Activated naive CD4-positive, alpha-beta T cell treated with Interleukin-2 at 50 U/mL for 16 hours (primary cell): Measurements from ENCODE around the gene SEMA5A.

Experiments
- DNase-seq: peaks from one replicate; pipeline ENCODE4 v3.0.0-alpha.2; 2020

Gene SEMA5A

DNA sequence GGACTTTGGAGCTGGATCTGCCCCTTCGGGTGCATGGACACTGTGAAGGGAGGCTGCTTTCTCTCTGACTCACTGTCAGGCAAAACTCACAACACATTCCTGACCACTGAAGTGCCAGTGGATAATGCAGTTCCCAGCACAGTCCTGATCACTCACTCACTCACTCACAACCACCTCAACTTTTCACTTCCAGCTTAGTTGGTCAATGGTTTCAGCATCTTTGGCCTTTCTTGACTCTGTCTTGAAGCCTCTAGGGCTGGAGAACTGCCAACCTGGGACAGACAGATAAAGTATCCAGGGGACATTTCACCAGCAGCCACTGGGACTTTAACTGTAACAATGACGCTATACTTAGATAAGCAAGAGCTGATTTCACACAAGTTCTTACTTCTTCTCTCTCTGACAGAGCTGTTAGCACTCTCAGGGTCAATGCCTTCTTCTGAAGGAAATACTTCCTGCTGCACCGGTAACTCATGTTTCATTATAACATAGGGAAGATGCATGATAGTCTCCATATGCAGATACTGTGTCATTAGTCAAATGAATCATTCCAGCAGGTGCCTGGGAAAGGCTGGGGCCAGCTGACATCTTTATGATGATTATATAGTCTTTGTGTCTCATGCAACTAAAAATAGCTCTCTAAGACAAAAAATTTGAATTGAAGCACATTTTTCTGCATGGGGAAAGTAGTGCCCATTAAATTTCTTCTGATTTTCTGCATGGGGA is 499.0 kb downstream of the SEMA5A start:
- DNase-seq = no peak

DNA sequence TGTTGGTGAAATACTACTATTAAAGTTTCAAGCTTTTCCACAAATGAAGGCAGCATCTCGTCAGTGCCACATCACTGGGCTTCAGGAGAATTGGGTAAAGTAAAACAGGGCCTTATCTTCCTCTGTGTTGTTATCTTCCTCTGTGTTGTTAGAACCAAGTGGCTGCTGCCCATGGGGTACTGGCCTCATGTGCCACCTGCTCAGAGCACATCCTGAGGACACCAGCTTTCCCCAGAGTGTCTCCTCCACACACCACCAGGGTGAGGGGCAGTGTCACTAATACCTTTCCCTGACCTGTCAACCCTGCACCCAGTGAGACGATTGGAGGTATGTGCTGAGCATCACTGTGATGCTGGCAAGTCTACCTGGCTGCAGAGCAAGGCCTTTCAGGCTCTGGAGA is 499.9 kb downstream of the SEMA5A start:
- DNase-seq = no peak

DNA sequence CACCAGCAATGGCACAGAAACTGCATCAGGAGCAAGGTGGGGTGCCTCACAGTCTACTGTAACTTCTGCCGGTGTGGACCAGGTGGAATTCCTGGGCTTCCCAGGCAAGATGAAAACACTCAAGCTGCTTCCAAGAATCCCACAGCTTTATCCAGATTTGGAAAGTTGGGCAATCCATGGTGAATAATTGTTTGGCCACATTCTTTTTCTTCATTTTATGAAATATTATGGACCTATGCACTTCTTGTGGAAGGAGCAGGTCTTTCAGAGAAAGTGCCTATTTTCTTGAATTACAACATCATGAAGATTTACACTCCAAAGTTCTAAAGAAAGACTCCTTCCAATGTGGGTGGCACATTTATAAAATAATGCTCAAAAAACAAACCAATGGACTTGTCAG is 503.6 kb downstream of the SEMA5A start:
- DNase-seq = no peak

- no peak for DNase-seq
Measured at GRCh38 chr5:9040475-9040874, 505.4 kb downstream of the SEMA5A start.

- no peak for DNase-seq
Measured at GRCh38 chr5:9037048-9037447, 508.8 kb downstream of the SEMA5A start.

GRCh38 chr5:9035346-9035745 is 510.5 kb downstream of the SEMA5A start:
- DNase-seq = no peak

- no peak for DNase-seq
Measured at GRCh38 chr5:9034649-9035048, 511.2 kb downstream of the SEMA5A start.

- no peak for DNase-seq
Measured at GRCh38 chr5:9033524-9033923, 512.4 kb downstream of the SEMA5A start.

DNA sequence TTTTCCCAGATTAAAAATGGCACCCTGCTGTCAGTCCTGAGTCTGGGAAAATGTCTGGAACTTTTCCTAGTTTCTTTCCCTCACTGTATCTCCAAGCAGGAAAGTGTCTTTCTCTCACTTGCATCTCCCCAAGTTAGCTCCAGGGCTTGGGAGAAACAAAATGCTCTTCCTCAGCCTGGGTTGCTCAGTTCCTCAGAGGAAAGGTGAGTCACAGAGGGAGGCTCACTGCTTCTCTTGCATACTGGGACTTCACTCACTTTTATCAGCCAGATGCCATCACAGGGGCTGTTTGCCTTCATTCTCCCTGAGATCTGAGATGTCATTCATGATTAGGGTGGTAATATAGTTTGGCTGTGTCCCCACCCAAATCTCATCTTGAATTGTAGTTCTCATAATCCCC is 519.9 kb downstream of the SEMA5A start:
- DNase-seq = no peak

DNA sequence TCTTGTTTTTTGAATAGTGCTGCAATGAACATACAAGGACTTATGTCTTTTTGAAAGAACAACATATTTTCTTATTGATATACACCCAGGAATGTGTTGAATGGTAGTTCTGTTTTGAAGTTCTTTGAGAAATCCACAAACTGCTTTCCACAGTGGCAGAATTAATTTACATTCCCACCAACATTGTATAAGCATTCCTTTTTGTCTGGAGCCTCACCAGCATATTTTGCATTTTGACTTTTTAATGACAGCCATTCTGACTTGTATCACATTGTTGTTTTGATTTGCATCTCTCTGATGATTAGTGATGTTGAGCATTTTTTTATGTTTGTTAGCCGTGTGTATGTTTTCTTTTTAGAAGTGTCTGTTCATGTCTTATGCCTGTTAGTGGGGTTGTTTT is 524.9 kb downstream of the SEMA5A start:
- DNase-seq = no peak

DNA sequence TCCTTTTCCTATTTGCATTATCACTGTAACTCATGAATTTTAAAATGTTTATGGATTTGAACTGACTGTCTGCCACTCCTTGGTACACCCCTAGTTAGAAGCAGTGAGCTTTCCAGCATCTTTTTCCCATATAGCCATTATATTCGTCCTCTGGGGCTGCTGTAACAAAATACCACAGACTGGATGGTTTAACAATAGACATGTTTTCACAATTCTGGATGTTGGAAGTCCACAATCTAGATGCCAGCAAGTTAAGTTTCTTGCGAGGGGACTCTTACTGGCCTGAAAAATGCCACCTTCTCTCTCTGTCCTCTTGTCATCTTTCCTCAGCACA is 530.0 kb downstream of the SEMA5A start:
- DNase-seq = no peak

GRCh38 chr5:9015260-9015936 is 530.5 kb downstream of the SEMA5A start:
- DNase-seq = no peak

- no peak for DNase-seq
Measured at GRCh38 chr5:9013147-9013546, 532.7 kb downstream of the SEMA5A start.

DNA sequence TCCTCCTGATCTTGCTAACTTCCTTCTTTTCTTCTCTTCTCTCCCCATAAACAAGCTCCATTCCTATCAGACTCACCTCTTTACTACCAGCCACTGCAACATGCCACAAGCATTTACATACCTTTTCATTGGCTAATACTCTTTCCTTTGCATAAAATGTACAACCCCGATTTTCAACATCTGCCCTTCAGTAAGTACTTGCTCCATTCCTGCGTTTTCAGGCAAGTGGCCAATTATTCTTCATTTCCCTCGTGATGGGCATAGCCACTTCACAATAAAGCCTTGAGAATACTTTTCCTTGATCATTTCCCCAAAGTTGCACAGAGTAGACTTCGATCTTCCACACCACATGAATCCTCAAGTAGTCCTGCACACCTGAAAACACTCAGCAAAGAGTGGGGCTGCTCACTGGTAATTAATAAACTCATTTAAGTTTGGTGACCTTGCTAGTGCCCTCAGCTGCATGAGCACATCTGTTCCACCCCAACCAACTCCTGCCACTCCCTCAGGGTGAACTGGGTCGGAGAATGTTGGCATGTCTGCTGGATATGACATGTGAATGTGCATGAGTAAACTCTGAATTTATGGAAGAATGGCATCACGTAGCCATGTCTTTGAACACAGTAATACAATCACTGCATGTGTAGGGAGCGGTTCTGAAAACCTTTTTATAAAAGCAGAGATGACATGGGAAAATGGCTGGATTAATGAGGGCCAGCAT is 535.8 kb downstream of the SEMA5A start:
- no peak for DNase-seq

GRCh38 chr5:8997542-8998070 is 548.3 kb downstream of the SEMA5A start:
- no peak for DNase-seq

DNA sequence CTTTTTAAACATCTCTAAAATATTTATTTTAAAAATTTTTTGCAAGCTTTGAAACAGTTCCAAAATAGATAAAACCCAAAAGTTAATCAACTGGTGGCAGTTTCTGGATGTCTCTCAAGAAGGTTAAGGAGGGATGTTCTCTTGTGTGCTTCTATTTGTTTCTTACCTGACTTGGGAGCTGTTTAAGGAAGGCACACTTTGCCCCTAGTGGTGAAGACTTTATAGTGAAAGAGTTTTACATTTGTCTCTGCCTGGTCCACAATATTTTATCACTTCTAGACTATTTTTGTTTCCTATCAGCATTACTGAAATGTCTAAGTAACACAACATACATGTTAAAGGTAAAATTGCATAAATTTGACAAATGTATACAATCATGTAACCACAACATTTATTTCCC is 552.8 kb downstream of the SEMA5A start:
- no peak for DNase-seq
